Inflammatory macrophage (primary cell): ENCODE results near the gene HOXA11.

Experiments used
- DNase-seq, 2 donors: peaks; one replicate each; pipeline ENCODE4 v3.0.0-alpha.2; 2020 to 2022

HOXA11 gene

GRCh38 chr7:27192546-27193334, 7.7 kb upstream of the HOXA11 start:
- peak; percentile 45 to 64 for DNase-seq

- no peak for DNase-seq
These were observed 7.0 kb upstream of the HOXA11 start for GRCh38 chr7:27191833-27192545.

- no peak for DNase-seq
These were observed 6.2 kb upstream of the HOXA11 start for GRCh38 chr7:27191161-27191731.

GRCh38 chr7:27189997-27190748, 5.1 kb upstream of the HOXA11 start:
- no peak for DNase-seq

GRCh38 chr7:27189295-27189996, 4.4 kb upstream of the HOXA11 start:
- no peak for DNase-seq

GRCh38 chr7:27188386-27189294, 3.6 kb upstream of the HOXA11 start:
- no peak for DNase-seq

- no peak for DNase-seq
These were observed 2.7 kb upstream of the HOXA11 start for GRCh38 chr7:27187475-27188385.

GRCh38 chr7:27186668-27187474, 1.8 kb upstream of the HOXA11 start:
- DNase-seq, result no peak

GRCh38 chr7:27185854-27186667, 1.0 kb upstream of the HOXA11 start:
- DNase-seq, result no peak

- peak in 1 of 2 donors; percentile 41 for DNase-seq
These were observed 557 bp downstream of the HOXA11 start for GRCh38 chr7:27184337-27185012.

- DNase-seq, result no peak
These were observed 1.2 kb downstream of the HOXA11 start for GRCh38 chr7:27183682-27184336.

GRCh38 chr7:27182861-27183681, 2.0 kb downstream of the HOXA11 start:
- no peak for DNase-seq

GRCh38 chr7:27182285-27182841, 2.7 kb downstream of the HOXA11 start:
- DNase-seq, result no peak

- no peak for DNase-seq
These were observed 3.2 kb downstream of the HOXA11 start for GRCh38 chr7:27181795-27182275.
